HepG2 (cell line): ENCODE results near the gene PEX7. TPM values are rescaled to one million over a fixed set of nuclear protein-coding genes. Genes with fewer than 3 reads are reported as not detected.

Source experiments
- ATAC-seq: fragments of 200-7000 bp; cut with Tn5 transposase; 3 replicates; pipeline ENCODE4 v1.9.1; 2020; ENCODE audit warnings: mild to moderate bottlenecking, moderate library complexity
- BruUV-seq: library from RNA; stranded (reverse); fragments of 400-500 nt; replicated peaks from 2 replicates; lab custom pipeline; 2021; lab: Mats Ljungman, UMichigan
- CTCF ChIA-PET: fragments of 300-600 bp; formaldehyde crosslinking; extraction: SDS; loops from one replicate; lab custom pipeline; 2021; ENCODE audit warnings: low total read pairs, inconsistent platforms, low intra/inter-chr PET ratio; lab: Yijun Ruan, JAX
- POLR2A ChIA-PET: fragments of 350-600 bp; sonication (Branson Sonifier 250); formaldehyde crosslinking; loops from one replicate; lab custom pipeline; 2020; ENCODE audit warnings: antibody characterized with exemption, inconsistent platforms; lab: Yijun Ruan, JAX
- DNase-seq: peaks from one replicate; pipeline ENCODE4 v3.0.0-alpha.2; 2015; ENCODE audit warnings: low spot score
- FAIRE-seq: peaks from 3 replicates; lab custom pipeline; 2011; peaks lifted over from hg19 to GRCh38; lab: Jason Lieb, UNC
- H2AFZ ChIP-seq: one replicate; pipeline ENCODE4 v1.6.1; 2011; ENCODE audit warnings: low read length, inconsistent platforms
- H3K27ac ChIP-seq: fragments of 300-600 bp; 3 replicates; pipeline ENCODE4 v1.8.0; 2011; ENCODE audit warnings: mixed run types, mild to moderate bottlenecking, mixed read lengths, low read length, inconsistent platforms; ENCODE audit not compliant: insufficient read depth; ENCODE audit errors: extremely low read length
- H3K27me3 ChIP-seq, 2 experiments: fragments of 200-600 bp in 1 of 2; 2 replicates in 1 of 2; 3 replicates in 1 of 2; pipeline versions ENCODE4 v1.6.0 to v1.8.0; 2011; ENCODE audit warnings: low read length in 2 of 2, mild to moderate bottlenecking in 2 of 2, moderate library complexity in 2 of 2, inconsistent platforms in 1 of 2; ENCODE audit not compliant: insufficient read depth in 2 of 2, control insufficient read depth in 1 of 2
- H3K36me3 ChIP-seq, 2 experiments: fragments of 200-600 bp in 1 of 2; replicated peaks in 1 of 2; 2 replicates in 1 of 2; 3 replicates in 1 of 2; pipeline versions ENCODE4 v1.5.1 to v1.8.0; 2011; ENCODE audit warnings: low read length in 2 of 2, inconsistent platforms in 1 of 2; ENCODE audit not compliant: insufficient read depth in 2 of 2, control insufficient read depth in 1 of 2
- H3K4me1 ChIP-seq: 2 replicates; pipeline ENCODE4 v1.5.1; 2012; ENCODE audit warnings: low read length, inconsistent platforms; ENCODE audit not compliant: insufficient read depth
- H3K4me2 ChIP-seq: 2 replicates; pipeline ENCODE4 v1.6.0; 2011; ENCODE audit warnings: low read depth, low read length, inconsistent platforms
- H3K4me3 ChIP-seq, 3 experiments: fragments of 200-600 bp in 1 of 3; sonication (generic), shearing (Covaris generic) in 1 of 3; replicated peaks in 1 of 3; 2 replicates each; pipeline ENCODE4 v1.5.1; 2011 to 2016; ENCODE audit warnings: low read length in 3 of 3, inconsistent platforms in 2 of 3, low read depth in 2 of 3, mild to moderate bottlenecking in 2 of 3, control low read depth in 1 of 3, mixed read lengths in 1 of 3; ENCODE audit not compliant: insufficient read depth in 1 of 3
- H3K79me2 ChIP-seq: one replicate; pipeline ENCODE4 v1.6.1; 2011; ENCODE audit warnings: low read length, inconsistent platforms; ENCODE audit not compliant: insufficient read depth
- H3K9ac ChIP-seq: 2 replicates; pipeline ENCODE4 v1.6.0; 2011; ENCODE audit warnings: mild to moderate bottlenecking, low read depth, low read length, inconsistent platforms; ENCODE audit not compliant: insufficient read depth
- H3K9me3 ChIP-seq: 2 replicates; pipeline ENCODE4 v1.5.1; 2012; ENCODE audit warnings: mild to moderate bottlenecking, low read length
- H4K20me1 ChIP-seq: 2 replicates; pipeline ENCODE4 v1.6.0; 2011; ENCODE audit warnings: inconsistent platforms, mild to moderate bottlenecking, low read length, moderate library complexity; ENCODE audit not compliant: insufficient read depth
- HOXA3 ChIP-seq: sonication (generic); formaldehyde crosslinking; IDR thresholded peaks from 2 replicates; pipeline ENCODE4 v1.5.0; 2020; ENCODE audit warnings: missing genetic modification reagents
- MTA1 ChIP-seq: sonication (generic); formaldehyde crosslinking; IDR thresholded peaks from 2 replicates; pipeline ENCODE4 v1.4.0; 2020; ENCODE audit warnings: missing genetic modification reagents, mild to moderate bottlenecking, borderline replicate concordance
- TCF12 ChIP-seq, 2 experiments: fragments of 450-650 bp in 1 of 2; sonication (generic) in 1 of 2; formaldehyde crosslinking in 1 of 2; IDR thresholded peaks; 2 replicates each; pipeline versions ENCODE4 v1.6.1 to v1.8.0; 2017 to 2022; ENCODE audit warnings: antibody characterized with exemption in 1 of 2, mild to moderate bottlenecking in 1 of 2, missing genetic modification reagents in 1 of 2, moderate library complexity in 1 of 2
- TCF7L2 ChIP-seq: IDR thresholded peaks from 2 replicates; pipeline ENCODE4 v1.6.1; 2011; ENCODE audit warnings: mild to moderate bottlenecking, low read depth, low read length, moderate library complexity
- YEATS4 ChIP-seq: sonication (generic); formaldehyde crosslinking; IDR thresholded peaks from 2 replicates; pipeline ENCODE4 v1.4.0; 2020; ENCODE audit warnings: missing genetic modification reagents, borderline replicate concordance
- ZNF256 ChIP-seq: sonication (generic); formaldehyde crosslinking; conservative IDR thresholded peaks from 2 replicates; pipeline ENCODE4 v1.4.0; 2020; ENCODE audit warnings: missing genetic modification reagents
- ZNF326 ChIP-seq: sonication (generic); formaldehyde crosslinking; IDR thresholded peaks from 2 replicates; pipeline ENCODE4 v1.4.0; 2020; ENCODE audit warnings: missing genetic modification reagents, borderline replicate concordance
- ZNF33A ChIP-seq: sonication (generic); formaldehyde crosslinking; IDR thresholded peaks from 2 replicates; pipeline ENCODE4 v1.5.1; 2020; ENCODE audit warnings: missing genetic modification reagents, mild to moderate bottlenecking, moderate library complexity, borderline replicate concordance
- ZNF546 ChIP-seq: sonication (generic); formaldehyde crosslinking; conservative IDR thresholded peaks from 2 replicates; pipeline ENCODE4 v1.8.1; 2023; ENCODE audit warnings: mild to moderate bottlenecking, missing genetic modification reagents
- ZNF556 ChIP-seq: sonication (generic); formaldehyde crosslinking; IDR thresholded peaks from 2 replicates; pipeline ENCODE4 v1.4.0; 2020; ENCODE audit warnings: mild to moderate bottlenecking, missing genetic modification reagents, borderline replicate concordance
- ZNF607 ChIP-seq: sonication (generic); formaldehyde crosslinking; IDR thresholded peaks from 2 replicates; pipeline ENCODE4 v1.5.1; 2020; ENCODE audit warnings: missing genetic modification reagents, mild to moderate bottlenecking, borderline replicate concordance
- ZNF891 ChIP-seq: sonication (generic); formaldehyde crosslinking; IDR thresholded peaks from 2 replicates; pipeline ENCODE4 v1.5.0; 2020; ENCODE audit warnings: mild to moderate bottlenecking, missing genetic modification reagents
- WGBS: methylation state at CpG from one replicate; pipeline ENCODE4 v1.1.6; 2017; ENCODE audit warnings: low lambda C conversion rate; 5-methylcytosine and 5-hydroxymethylcytosine counted together
- in situ Hi-C: cut with HindIII; loops from 2 replicates; pipeline ENCODE4 v1.10.0; 2017; ENCODE audit warnings: low pct_unique_long_range_greater_than_20kb; ENCODE audit not compliant: extremely low pct_ligation_motif_present
- intact Hi-C: fragments of 100-400 bp; cut with micrococcal nuclease; formaldehyde crosslinking; loops from one replicate; pipeline ENCODE4 v1.10.0; 2022; ENCODE audit not compliant: unreplicated experiment
- polyA plus RNA-seq, 8 experiments: library from polyadenylated mRNA; depleted of rRNA in 3 of 8; stranded (reverse) in 7 of 8; unstranded in 1 of 8; fragments of >200 nt; fragmentation: Illumina TruSeq in 4 of 8; extraction: Trizol in 4 of 8; gene quantifications; 2 replicates each; pipeline versions ENCODE4 v1.2.1 to v1.2.3, GENCODE V29; 2011 to 2016; ENCODE audit warnings: low read depth in 4 of 8, missing spikeins in 1 of 8, mixed read lengths in 1 of 8; ENCODE audit not compliant: insufficient read depth in 1 of 8
- total RNA-seq, 5 experiments: library from RNA; depleted of rRNA; stranded (reverse); fragments of >200 nt; fragmentation: Illumina TruSeq; extraction: Trizol; gene quantifications; 2 replicates each; pipeline ENCODE4 v1.2.3, GENCODE V29; 2016; ENCODE audit warnings: low read depth in 1 of 5
- TF ChIP-seq, protein P1 (sequence below): sonication (generic); formaldehyde crosslinking; conservative IDR thresholded peaks from 2 replicates; pipeline ENCODE4 v1.4.0; 2020; ENCODE audit warnings: missing genetic modification reagents
- TF ChIP-seq, protein P2 (sequence below): sonication (generic); formaldehyde crosslinking; IDR thresholded peaks from 2 replicates; pipeline ENCODE4 v1.9.0; 2021; ENCODE audit warnings: mild to moderate bottlenecking, missing genetic modification reagents
- TF ChIP-seq, protein P3 (sequence below): IDR thresholded peaks from 2 replicates; pipeline ENCODE4 v1.6.1; 2016

Gene PEX7
- total and polyA plus RNA-seq, 2 of the 13 experiments (the other 11 are each of a cell fraction or from before 2014, with no cell fraction given), result 0.04 to 0.53 TPM

DNA sequence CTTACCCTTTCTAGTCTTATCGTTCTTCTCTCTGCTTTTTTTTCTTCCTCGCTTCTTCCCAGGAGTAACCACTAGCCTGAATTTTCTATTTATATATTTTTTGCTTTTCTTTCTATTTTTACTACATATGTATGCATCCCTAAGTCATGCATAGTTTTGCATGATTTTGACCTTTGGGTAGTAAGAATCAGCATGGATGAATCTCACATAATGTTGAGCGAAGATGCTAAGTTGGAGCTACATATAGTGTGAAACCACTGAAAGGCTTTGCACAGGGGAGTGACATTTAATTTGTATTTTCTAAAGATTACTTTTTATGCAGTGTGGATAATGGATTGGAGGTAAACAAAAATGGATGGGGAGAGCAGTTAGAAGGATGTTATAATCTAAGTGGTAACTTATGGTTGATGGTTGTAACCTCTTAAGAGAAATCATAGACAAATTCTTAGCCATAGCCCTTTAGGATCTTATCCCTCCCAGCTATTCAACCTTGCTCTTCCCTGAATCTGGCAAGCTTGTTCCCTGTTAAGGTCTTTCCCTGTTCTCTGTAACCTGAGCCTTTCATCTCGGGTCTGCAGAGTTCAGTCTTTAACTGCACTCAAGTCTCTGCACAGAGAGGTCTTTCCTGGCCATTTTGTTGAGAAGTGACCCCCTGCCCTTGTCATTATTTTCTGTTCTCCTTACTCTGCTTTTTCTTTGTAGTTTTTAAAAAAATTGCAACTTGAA, 18.0 kb downstream of the PEX7 start:
- DNase-seq (no peak), FAIRE-seq (no peak), ATAC-seq (no peak)
- no peaks in the 10 kb centered on the region for H3K27me3 ChIP-seq
- no peak overlapping the region for H3K4me2 ChIP-seq
- no peak overlapping the region for H3K4me3 ChIP-seq
- in situ Hi-C loops, result no loop called here
- H4K20me1 ChIP-seq, result no peaks in the 10 kb centered on the region
- H2AFZ ChIP-seq, result no peak overlapping the region
- 43% methylated on average over 4 of the region's 4 CpGs for WGBS
- H3K4me1 ChIP-seq, result no peaks in the 10 kb centered on the region
- intact Hi-C loops, result no loop called here
- ChIA-PET CTCF (no interaction called here), POLR2A (no interaction called here)
- no peak overlapping the region for H3K27ac ChIP-seq
- no peaks in the 10 kb centered on the region for H3K9me3 ChIP-seq
- H3K9ac ChIP-seq, result no peak overlapping the region
- no TSS peak for BruUV-seq
- no peaks in the 10 kb centered on the region for H3K79me2 ChIP-seq
- H3K36me3 ChIP-seq, result no peaks in the 10 kb centered on the region
- TF ChIP-seq ZNF607 (no peak), ZNF891 (CRISPR knock-in tag) (no peak), ZNF33A (CRISPR knock-in tag) (no peak), TCF7L2 (no peak), ZNF256 (CRISPR knock-in tag) (no peak), HOXA3 (no peak), YEATS4 (CRISPR knock-in tag) (no peak), MTA1 (CRISPR knock-in tag) (no peak), ZNF546 (CRISPR knock-in tag) (no peak), TCF12 (IDR thresholded peaks at IDR 0.05) (no peak), TCF12 (CRISPR knock-in tag; IDR thresholded peaks at IDR 0.05) (no peak), ZNF556 (CRISPR knock-in tag) (no peak), ZNF326 (CRISPR knock-in tag) (no peak)
- TF ChIP-seq, protein P1, sequence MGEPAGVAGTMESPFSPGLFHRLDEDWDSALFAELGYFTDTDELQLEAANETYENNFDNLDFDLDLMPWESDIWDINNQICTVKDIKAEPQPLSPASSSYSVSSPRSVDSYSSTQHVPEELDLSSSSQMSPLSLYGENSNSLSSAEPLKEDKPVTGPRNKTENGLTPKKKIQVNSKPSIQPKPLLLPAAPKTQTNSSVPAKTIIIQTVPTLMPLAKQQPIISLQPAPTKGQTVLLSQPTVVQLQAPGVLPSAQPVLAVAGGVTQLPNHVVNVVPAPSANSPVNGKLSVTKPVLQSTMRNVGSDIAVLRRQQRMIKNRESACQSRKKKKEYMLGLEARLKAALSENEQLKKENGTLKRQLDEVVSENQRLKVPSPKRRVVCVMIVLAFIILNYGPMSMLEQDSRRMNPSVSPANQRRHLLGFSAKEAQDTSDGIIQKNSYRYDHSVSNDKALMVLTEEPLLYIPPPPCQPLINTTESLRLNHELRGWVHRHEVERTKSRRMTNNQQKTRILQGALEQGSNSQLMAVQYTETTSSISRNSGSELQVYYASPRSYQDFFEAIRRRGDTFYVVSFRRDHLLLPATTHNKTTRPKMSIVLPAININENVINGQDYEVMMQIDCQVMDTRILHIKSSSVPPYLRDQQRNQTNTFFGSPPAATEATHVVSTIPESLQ (CRISPR knock-in tag), result no peak
- TF ChIP-seq, protein P2, sequence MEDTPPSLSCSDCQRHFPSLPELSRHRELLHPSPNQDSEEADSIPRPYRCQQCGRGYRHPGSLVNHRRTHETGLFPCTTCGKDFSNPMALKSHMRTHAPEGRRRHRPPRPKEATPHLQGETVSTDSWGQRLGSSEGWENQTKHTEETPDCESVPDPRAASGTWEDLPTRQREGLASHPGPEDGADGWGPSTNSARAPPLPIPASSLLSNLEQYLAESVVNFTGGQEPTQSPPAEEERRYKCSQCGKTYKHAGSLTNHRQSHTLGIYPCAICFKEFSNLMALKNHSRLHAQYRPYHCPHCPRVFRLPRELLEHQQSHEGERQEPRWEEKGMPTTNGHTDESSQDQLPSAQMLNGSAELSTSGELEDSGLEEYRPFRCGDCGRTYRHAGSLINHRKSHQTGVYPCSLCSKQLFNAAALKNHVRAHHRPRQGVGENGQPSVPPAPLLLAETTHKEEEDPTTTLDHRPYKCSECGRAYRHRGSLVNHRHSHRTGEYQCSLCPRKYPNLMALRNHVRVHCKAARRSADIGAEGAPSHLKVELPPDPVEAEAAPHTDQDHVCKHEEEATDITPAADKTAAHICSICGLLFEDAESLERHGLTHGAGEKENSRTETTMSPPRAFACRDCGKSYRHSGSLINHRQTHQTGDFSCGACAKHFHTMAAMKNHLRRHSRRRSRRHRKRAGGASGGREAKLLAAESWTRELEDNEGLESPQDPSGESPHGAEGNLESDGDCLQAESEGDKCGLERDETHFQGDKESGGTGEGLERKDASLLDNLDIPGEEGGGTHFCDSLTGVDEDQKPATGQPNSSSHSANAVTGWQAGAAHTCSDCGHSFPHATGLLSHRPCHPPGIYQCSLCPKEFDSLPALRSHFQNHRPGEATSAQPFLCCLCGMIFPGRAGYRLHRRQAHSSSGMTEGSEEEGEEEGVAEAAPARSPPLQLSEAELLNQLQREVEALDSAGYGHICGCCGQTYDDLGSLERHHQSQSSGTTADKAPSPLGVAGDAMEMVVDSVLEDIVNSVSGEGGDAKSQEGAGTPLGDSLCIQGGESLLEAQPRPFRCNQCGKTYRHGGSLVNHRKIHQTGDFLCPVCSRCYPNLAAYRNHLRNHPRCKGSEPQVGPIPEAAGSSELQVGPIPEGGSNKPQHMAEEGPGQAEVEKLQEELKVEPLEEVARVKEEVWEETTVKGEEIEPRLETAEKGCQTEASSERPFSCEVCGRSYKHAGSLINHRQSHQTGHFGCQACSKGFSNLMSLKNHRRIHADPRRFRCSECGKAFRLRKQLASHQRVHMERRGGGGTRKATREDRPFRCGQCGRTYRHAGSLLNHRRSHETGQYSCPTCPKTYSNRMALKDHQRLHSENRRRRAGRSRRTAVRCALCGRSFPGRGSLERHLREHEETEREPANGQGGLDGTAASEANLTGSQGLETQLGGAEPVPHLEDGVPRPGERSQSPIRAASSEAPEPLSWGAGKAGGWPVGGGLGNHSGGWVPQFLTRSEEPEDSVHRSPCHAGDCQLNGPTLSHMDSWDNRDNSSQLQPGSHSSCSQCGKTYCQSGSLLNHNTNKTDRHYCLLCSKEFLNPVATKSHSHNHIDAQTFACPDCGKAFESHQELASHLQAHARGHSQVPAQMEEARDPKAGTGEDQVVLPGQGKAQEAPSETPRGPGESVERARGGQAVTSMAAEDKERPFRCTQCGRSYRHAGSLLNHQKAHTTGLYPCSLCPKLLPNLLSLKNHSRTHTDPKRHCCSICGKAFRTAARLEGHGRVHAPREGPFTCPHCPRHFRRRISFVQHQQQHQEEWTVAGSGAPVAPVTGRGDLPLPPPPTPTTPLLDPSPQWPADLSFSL (CRISPR knock-in tag), result no peak
- TF ChIP-seq, protein P3, sequence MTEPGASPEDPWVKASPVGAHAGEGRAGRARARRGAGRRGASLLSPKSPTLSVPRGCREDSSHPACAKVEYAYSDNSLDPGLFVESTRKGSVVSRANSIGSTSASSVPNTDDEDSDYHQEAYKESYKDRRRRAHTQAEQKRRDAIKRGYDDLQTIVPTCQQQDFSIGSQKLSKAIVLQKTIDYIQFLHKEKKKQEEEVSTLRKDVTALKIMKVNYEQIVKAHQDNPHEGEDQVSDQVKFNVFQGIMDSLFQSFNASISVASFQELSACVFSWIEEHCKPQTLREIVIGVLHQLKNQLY, result no peak
